HG02623 (cell line): ENCODE results near the gene RBMX2.

Experiments
- ATAC-seq: cut with Tn5 transposase; IDR thresholded peaks from one replicate; pipeline ENCODE4 v1.9.1; 2021; ENCODE audit warnings: moderate library complexity; ENCODE audit not compliant: unreplicated experiment

RBMX2 gene

GRCh38 chrX:130444641-130445336 is 43.0 kb downstream of the RBMX2 start:
- no peak for ATAC-seq

- no peak for ATAC-seq
Observed at GRCh38 chrX:130446974-130447373, 45.2 kb downstream of the RBMX2 start.
